GM18951 (cell line): ENCODE data around the gene GALNT1.

ENCODE experiments used
- POLR2A ChIP-seq: IDR thresholded peaks from 4 replicates; pipeline ENCODE4 v1.6.1; 2011; ENCODE audit warnings: mild to moderate bottlenecking; ENCODE audit not compliant: insufficient read length, insufficient read depth; ENCODE audit errors: extremely low read depth
- in situ Hi-C: fragments of 300-500 bp; cut with MboI; formaldehyde crosslinking; loops from one replicate; pipeline ENCODE4 v1.12.0; 2022; ENCODE audit warnings: low sequenced_read_pairs, mixed read lengths, inconsistent platforms; ENCODE audit not compliant: unreplicated experiment

The GALNT1 gene

GRCh38 chr18:35732162-35732561 lies 150.6 kb downstream of the GALNT1 start:
- in situ Hi-C loops, result no loop called here
- no peak for TF ChIP-seq POLR2A

- in situ Hi-C loops, result no loop called here
Measured at GRCh38 chr18:35732636-35733035, 151.1 kb downstream of the GALNT1 start.

GRCh38 chr18:35733408-35733807 lies 151.9 kb downstream of the GALNT1 start:
- in situ Hi-C loops, result no loop called here

More at GRCh38 chr18:35732636-35733035, 151.1 kb downstream of the GALNT1 start:
- no peak for TF ChIP-seq POLR2A

GRCh38 chr18:35736696-35737095 lies 155.2 kb downstream of the GALNT1 start:
- in situ Hi-C loops, result no loop called here
- TF ChIP-seq POLR2A, result no peak

More at GRCh38 chr18:35733408-35733807, 151.9 kb downstream of the GALNT1 start:
- no peak for TF ChIP-seq POLR2A

GRCh38 chr18:35739778-35740177 lies 158.2 kb downstream of the GALNT1 start:
- no peak for TF ChIP-seq POLR2A
- in situ Hi-C loops, result no loop called here

- TF ChIP-seq POLR2A, result no peak
- in situ Hi-C loops, result no loop called here
Measured at GRCh38 chr18:35740656-35741055, 159.1 kb downstream of the GALNT1 start.

- no peak for TF ChIP-seq POLR2A
- in situ Hi-C loops, result no loop called here
Measured at GRCh38 chr18:35743916-35744315, 162.4 kb downstream of the GALNT1 start.

- in situ Hi-C loops, result no loop called here
- no peak for TF ChIP-seq POLR2A
Measured at GRCh38 chr18:35745814-35746213, 164.3 kb downstream of the GALNT1 start.

- in situ Hi-C loops, result no loop called here
- no peak for TF ChIP-seq POLR2A
Measured at GRCh38 chr18:35746826-35747339, 165.3 kb downstream of the GALNT1 start.

- TF ChIP-seq POLR2A, result no peak
- in situ Hi-C loops, result no loop called here
Measured at GRCh38 chr18:35747894-35748472, 166.4 kb downstream of the GALNT1 start.

- no peak for TF ChIP-seq POLR2A
- in situ Hi-C loops, result loop anchor here (25.0 kb wide), 1 partner anchor 538 kb away; the partner anchor contains the start of gene FHOD3
Measured at GRCh38 chr18:35749701-35750100, 168.2 kb downstream of the GALNT1 start.

GRCh38 chr18:35750929-35751328 lies 169.4 kb downstream of the GALNT1 start:
- no peak for TF ChIP-seq POLR2A
- in situ Hi-C loops, result loop anchor here (25.0 kb wide), 1 partner anchor 536 kb away; the partner anchor contains the start of gene FHOD3

GRCh38 chr18:35753306-35753910 lies 171.9 kb downstream of the GALNT1 start:
- in situ Hi-C loops, result loop anchor here (25.0 kb wide), 1 partner anchor 534 kb away; the partner anchor contains the start of gene FHOD3
- no peak for TF ChIP-seq POLR2A

GRCh38 chr18:35754464-35754863 lies 172.9 kb downstream of the GALNT1 start:
- in situ Hi-C loops, result loop anchor here (25.0 kb wide), 1 partner anchor 533 kb away; the partner anchor contains the start of gene FHOD3
- TF ChIP-seq POLR2A, result no peak
